WI38 (cell line): ENCODE data around the gene FNDC3B.
"Not testable (repeated sequence)": the region's sequence is repeated elsewhere in the genome, so short reads cannot be mapped to it uniquely, and the experiment has no call there.

Experiments used
- H3K4me3 ChIP-seq: 2 replicates; pipeline ENCODE4 v1.5.1; 2011; ENCODE audit warnings: low read depth, mild to moderate bottlenecking, control low read depth, low read length
- CTCF ChIP-seq: IDR thresholded peaks from 2 replicates; pipeline ENCODE4 v1.5.1; 2012; ENCODE audit warnings: low read depth, mild to moderate bottlenecking, control low read depth, low read length

FNDC3B gene

DNA sequence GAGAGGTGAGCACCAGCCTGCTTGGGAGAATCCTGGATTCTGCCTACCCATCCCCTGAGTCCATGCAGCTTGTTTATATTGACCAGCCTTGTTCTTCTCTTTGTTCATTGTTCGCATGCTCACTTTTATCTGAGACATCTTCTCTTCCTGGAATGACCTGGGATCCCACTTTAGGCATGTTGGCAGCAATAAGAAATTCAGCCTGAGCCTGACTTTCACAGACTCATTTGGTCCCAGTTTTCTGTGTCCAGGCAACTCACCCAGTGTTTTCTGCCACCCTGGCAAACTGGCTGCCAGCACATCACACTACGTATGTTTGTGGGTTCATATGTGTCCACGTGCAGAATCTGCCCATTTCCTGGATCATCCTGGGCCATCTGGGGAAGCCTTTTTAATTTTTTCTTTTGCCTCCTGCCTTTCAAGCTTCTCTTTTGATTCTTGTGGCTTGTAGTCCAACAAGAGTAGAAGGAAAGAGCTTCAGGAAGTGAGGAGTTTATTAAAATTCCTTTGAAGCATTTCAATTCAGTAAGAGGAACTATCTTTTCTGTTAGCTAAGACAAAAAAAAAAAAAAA lies 199.9 kb downstream of the FNDC3B start:
- no peak overlapping the region for H3K4me3 ChIP-seq
- TF ChIP-seq CTCF, result no peak

GRCh38 chr3:172241405-172241804 lies 202.0 kb downstream of the FNDC3B start:
- TF ChIP-seq CTCF, result no peak
- H3K4me3 ChIP-seq, result no peak overlapping the region

- not testable (repeated sequence) for H3K4me3 ChIP-seq
Measured at GRCh38 chr3:172242471-172242870, 203.1 kb downstream of the FNDC3B start.

DNA sequence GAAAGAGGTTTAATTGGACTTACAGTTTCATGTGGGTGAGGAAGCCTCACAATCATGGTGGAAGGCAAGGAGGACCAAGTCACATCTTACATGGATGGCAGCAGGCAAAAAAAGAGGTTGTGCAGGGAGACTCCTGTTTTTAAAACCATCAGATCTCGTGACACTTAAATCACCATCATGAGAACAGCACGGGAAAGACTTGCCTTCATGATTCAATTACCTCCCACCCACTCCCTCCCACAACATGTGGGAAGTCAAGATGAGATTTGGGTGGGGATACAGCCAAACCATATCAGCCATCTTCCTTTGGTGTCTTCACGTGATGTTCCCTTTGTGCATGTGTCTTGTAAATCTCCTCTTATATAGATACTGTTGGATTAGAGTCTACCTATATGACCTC lies 204.0 kb downstream of the FNDC3B start:
- not testable (repeated sequence) for H3K4me3 ChIP-seq

DNA sequence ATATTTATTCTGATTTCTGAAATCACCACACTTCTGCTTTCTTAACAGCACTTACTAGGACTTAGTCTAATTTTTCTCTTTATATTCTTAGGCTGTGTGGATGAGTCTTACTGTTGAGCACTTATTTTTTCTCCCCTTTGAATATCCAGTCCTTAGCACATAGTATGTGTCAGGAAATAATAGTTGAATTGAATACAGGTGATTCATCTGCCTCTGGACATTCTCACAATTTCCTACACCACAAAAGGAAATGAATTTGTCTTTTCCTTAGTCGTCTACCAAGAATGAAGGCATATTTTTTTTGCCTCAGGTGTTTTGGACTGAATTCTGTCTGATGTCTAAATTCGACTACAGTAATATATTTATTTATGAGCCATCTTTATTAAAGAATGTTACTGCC lies 204.6 kb downstream of the FNDC3B start:
- H3K4me3 ChIP-seq, result no peak overlapping the region
- TF ChIP-seq CTCF, result no peak

DNA sequence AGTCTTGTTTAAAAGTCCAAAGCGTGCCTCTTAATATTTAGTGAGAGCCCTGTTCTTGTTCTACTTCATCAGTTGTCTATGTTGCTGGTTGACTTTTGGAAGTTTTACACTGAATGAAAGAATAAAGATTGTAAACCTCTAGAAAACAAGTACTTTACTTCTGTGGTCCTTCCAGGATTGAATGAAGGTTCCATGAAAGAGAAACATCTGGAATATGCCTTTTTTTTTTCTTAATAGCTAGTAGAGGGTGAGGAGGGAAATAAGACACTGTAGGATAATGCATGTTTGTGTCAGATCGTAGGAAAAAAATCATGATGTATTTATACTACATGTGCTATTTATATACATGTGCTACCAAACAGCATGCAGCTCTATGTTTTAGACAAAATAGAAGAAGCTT lies 205.9 kb downstream of the FNDC3B start:
- no peak for TF ChIP-seq CTCF
- no peak overlapping the region for H3K4me3 ChIP-seq

- TF ChIP-seq CTCF, result no peak
- H3K4me3 ChIP-seq, result no peak overlapping the region
Measured at GRCh38 chr3:172246107-172246844, 206.9 kb downstream of the FNDC3B start.

- TF ChIP-seq CTCF, result no peak
- no peak overlapping the region for H3K4me3 ChIP-seq
Measured at GRCh38 chr3:172247525-172248274, 208.3 kb downstream of the FNDC3B start.
